Activated CD4-positive, CD25-positive, alpha-beta regulatory T cell (primary cell): Measurements from ENCODE around the gene USE1.

Experiments used
- DNase-seq, 4 experiments: peaks; one replicate each; lab custom pipeline; 2025; lab: John Stamatoyannopoulos, UW

The USE1 gene

DNA sequence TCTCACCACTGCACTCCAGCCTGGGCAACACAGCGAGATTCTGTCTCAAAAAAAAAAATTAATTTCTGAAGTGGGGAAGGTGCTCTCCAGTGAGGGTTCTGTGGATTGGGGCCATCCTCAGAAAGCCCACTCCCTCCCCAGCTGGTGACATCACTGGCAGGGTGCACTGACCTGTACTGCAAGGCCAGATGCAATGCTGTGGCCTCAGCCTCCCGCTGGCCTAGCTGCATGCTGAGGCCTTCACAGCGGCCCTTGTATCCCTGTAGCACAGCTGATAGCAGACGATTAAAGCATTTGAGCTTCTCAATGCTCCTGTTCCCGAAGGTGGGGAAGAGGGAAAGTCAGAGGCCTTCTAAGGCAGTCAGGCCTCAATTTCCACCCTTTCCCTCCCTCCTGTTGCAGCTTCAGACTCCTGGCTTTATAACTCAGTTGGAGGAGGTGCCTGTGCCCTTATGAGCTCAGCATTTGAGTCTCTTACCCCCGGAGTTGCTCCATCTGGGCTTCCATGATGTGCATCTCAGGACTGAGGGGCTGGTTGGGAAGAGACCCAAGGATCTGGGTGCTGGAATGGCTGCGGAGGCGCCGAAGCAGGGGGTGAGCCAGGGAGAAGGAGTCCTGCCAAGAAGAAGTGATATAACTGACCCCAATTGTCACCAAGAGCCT, 44.1 kb downstream of the USE1 start:
- DNase-seq, result no peak

DNA sequence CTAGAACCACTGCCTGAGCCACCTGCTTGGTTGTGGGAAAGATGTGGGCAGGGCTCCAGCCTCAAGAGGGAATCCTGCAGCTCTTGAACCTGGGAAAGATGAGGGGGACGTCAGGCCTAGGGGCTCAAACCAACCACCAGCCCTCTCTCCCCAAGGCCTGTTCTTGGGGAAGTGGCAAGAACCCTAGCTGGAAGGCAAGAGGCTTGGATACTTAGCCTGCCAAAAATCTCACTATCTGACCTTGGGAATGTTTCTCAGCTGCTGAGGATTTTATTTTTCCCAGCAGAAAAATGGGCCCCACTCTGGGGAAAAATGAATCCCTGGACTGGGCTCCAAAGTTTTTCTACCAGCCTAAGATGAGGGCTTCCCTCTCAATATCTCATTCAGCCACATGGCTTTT, 44.8 kb downstream of the USE1 start:
- no peak for DNase-seq

DNA sequence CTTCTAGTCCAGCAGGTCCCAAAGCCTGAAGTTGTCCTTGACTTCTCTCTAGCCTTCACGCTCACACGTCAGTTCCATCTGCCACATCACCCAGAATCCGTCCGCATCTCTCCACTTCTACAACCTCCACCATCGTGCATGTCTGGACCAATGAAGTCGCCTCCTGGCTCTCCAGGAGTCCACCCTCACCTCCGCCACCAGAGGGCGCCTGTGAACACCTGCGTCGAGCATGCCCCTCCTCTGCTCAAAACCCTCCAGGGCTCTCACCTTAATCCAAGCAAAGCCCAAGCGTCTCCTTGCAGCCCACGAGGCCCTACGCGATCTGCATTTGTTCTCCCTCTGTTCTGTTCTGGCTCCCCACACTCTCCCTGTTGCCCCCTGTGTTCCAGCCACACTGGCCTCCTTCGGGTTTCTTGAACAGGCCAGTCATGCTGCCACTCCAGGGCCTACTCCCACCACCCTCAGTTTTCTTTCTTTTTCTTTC, 45.7 kb downstream of the USE1 start:
- peak; percentile 82 to 88 (median 85) for DNase-seq

DNA sequence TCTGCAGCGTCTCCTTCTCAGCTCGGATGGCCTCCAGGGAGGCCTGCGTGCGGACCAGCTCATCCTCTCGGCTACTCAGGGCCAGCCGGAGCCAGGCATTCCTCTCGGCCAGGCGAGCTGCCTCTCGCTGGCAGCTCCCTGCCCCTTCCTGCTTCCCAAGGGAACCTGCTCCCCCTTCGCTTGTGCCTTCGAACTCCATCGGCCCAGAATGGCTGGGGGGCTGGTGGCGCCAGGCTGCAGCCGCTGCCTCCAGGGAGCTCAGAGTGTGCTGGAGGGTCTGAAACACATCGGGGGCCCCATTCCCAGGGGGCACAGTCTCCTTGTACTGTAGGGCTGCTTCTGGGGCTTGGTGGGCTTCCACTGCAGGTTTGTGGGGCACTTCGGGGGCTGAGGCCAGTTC, 47.4 kb downstream of the USE1 start:
- no peak for DNase-seq

DNA sequence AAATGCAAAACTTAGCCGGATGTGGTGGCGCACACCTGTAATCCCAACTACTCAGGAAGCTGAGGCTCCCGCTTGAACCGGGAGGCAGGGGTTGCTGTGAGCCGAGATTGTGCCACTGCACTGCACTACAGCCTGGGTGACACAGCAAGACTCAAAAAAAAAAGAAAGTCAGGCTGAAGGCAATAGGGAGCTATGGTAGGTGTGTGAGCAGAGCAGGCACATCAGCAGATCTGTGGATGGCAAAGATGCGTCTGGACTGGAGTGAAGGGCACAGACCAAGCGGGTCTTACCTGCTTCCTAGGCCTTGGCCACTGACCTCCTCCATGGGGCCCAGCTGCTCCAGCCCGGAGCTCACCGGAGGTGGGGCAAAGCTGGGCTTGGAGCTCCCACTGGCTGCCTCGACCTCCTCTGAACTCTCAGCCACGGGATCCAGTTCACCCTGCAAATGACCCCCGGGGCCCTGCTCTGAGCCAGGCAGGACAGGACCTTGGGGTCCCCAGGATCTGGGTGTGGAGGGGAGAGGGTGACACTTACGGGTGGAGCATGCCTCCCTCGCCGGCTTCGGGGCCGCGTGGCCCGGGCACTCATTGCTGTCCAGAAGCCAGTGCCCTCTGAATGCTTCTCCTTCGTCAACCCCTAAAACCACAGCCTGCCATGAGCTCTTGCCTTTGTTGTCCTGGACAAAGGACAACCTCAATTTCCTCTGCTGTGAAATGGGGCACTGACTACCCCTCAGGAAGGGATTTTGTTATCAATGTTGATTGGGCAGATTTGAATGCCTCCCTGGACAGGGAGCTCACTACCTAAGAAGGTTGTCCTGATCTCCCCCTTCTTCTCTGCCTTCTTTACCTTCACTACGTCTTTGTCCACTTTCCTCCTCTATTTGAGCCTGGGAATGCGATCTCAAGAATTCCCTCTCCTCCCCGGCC, 48.8 kb downstream of the USE1 start:
- DNase-seq, result no peak

DNA sequence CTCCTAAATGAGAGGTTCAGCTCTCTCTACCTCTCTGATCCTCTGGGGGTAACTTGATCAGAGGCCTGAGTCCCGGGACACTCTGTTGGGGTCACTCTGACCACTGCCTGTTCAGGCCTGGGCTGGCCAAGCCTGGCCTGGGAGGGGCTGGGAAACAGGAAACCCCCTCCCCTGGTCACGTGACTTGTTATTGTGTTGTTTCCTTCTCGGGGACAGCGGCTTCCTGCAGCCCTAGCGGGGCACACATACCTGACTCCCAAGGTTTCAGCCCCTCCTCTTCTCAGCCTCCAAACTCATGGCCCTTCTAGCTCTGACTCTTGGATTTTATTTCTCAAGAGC, 49.5 kb downstream of the USE1 start, which contains the start of gene USHBP1:
TSS of gene USHBP1 (minus strand) at position 105 of the 339 bp plus-strand sequence. CDS start 446 bp downstream, outside the sequence.
- no peak for DNase-seq

DNA sequence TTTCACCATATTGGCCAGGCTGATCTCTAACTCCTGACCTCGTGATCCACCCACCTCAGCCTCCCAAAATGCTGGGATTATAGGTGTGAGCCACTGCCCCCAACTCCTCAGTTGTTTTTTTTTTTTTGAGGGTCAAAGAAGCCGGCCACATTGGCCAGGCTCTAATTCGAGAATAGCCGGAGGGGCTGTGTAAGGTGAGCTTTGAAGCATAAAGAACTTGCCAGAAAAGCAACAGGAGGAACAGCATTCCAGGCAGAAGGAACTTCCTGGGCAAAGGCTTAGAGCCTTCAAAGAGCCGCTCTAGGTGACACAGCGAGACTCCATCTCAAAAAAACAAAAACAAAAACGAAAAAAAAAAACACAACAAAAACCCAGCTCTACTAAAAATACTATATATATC, 50.9 kb downstream of the USE1 start:
- no peak for DNase-seq

DNA sequence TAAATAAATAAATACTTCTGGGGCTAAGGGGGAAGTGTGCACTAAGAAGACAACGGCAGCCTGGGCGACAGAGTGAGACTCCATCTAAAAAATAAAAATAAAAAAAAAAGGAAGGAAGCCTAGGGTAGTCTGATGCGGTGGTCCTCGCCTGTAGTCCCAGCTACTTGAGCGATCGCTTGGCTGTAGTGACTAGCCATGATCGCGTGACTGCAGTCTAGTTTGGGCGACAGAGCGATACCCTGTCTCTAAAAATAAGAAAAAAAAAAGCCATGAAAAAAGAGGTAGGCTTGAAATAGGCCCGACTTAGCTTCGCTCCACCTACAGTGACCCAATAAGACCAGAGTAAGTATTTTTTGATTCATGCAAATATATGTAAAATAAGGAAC, 51.4 kb downstream of the USE1 start:
- DNase-seq, result no peak

DNA sequence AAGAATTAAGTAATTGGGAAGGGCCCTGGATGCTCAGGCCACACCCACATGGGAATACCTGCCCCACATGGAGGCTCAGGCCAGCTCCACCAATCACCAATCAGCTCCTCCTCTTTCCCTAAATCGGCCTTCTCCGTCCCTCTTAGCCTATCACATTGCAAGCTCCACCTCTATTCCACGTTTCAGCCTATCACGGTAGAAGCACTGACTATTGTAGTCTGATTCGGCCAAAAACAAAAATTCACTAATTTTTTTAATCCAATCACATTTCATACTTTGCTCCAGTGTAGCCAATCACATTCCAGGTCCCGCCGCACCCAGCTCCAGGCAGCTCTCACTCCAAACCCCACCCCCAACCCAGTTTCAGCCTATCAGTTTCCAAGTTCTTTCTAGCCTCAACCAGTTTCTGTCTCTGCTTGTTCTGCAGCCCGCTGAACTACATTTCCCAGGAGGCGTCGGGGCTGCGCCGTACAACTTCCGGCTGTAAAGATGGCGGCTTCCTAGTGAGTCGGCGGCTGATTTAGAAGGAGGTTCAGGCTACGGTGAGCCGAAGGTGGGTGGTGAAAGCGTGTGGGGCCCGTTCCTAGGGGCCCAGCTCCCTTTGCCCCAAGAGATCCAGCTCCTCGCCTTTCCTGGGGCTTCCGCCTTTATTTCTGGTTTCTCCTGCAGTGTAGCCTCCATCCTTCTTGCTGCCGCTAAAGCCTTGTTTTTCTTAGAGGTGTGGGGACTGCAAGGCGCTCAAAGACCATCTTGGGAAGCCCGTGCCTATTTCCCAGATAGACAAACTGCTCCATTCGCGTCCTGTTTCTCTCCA, 52.0 kb downstream of the USE1 start, which contains the start of gene BABAM1:
TSS of gene BABAM1 (plus strand) at position 469 of the 814 bp plus-strand sequence. CDS start 1,364 bp downstream, outside the sequence.
- DNase-seq, result peak; percentile 79 to 88 (median 86)

DNA sequence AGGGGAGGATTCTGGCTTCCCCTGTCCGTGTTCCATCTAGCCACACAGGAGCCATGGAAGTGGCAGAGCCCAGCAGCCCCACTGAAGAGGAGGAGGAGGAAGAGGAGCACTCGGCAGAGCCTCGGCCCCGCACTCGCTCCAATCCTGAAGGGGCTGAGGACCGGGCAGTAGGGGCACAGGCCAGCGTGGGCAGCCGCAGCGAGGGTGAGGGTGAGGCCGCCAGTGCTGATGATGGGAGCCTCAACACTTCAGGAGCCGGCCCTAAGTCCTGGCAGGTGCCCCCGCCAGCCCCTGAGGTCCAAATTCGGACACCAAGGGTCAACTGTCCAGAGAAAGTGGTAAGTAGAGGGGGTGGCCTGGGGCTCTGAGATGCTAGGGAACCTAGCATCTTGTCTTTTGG, 53.6 kb downstream of the USE1 start:
- DNase-seq, result no peak
